Loucy (cell line): ENCODE results near the gene BMS1.

Experiments
- H2AFZ ChIP-seq: fragments of 200-600 bp; sonication (generic); 2 replicates; pipeline ENCODE4 v1.6.0; 2016; ENCODE audit warnings: antibody characterized with exemption, mild to moderate bottlenecking, low read length, moderate library complexity
- H3F3A ChIP-seq: fragments of 200-600 bp; 2 replicates; pipeline ENCODE4 v1.6.0; 2016; ENCODE audit warnings: antibody characterized with exemption, low read depth, mild to moderate bottlenecking
- H3K27me3 ChIP-seq: fragments of 200-600 bp; sonication (generic); 2 replicates; pipeline ENCODE4 v1.6.1; 2014; ENCODE audit warnings: low read length, mild to moderate bottlenecking; ENCODE audit not compliant: insufficient read depth, poor library complexity, severe bottlenecking
- H3K36me3 ChIP-seq: fragments of 200-600 bp; sonication (generic); 2 replicates; pipeline ENCODE4 v1.6.1; 2016; ENCODE audit warnings: low read length; ENCODE audit not compliant: insufficient read depth
- H3K4me1 ChIP-seq: fragments of 200-600 bp; sonication (generic); 2 replicates; pipeline ENCODE4 v1.5.1; 2014; ENCODE audit warnings: low read length, mild to moderate bottlenecking; ENCODE audit not compliant: insufficient read depth, poor library complexity, severe bottlenecking
- H3K4me2 ChIP-seq: fragments of 200-600 bp; sonication (generic); 2 replicates; pipeline ENCODE4 v1.6.0; 2014; ENCODE audit warnings: antibody characterized with exemption, low read length, low read depth, mild to moderate bottlenecking; ENCODE audit not compliant: poor library complexity, severe bottlenecking
- H3K4me3 ChIP-seq: fragments of 200-600 bp; sonication (generic); 2 replicates; pipeline ENCODE4 v1.5.1; 2014; ENCODE audit warnings: low read length, mild to moderate bottlenecking, mixed read lengths; ENCODE audit not compliant: poor library complexity, severe bottlenecking
- H3K79me2 ChIP-seq: fragments of 200-600 bp; sonication (generic); 2 replicates; pipeline ENCODE4 v1.6.1; 2014; ENCODE audit warnings: low read length; ENCODE audit not compliant: insufficient read depth
- H3K9ac ChIP-seq: fragments of 200-600 bp; sonication (generic); 2 replicates; pipeline ENCODE4 v1.6.0; 2014; ENCODE audit warnings: mild to moderate bottlenecking, low read depth, low read length, moderate library complexity; ENCODE audit not compliant: poor library complexity, severe bottlenecking
- H3K9me2 ChIP-seq: fragments of 200-600 bp; sonication (generic); replicated peaks from 2 replicates; pipeline ENCODE4 v1.6.1; 2016; ENCODE audit warnings: low read depth, low read length, mixed read lengths
- H3K9me3 ChIP-seq: fragments of 200-600 bp; sonication (generic); 2 replicates; pipeline ENCODE4 v1.6.1; 2014; ENCODE audit warnings: mild to moderate bottlenecking, antibody characterized with exemption, low read length, low read depth; ENCODE audit not compliant: insufficient read depth
- H4K20me1 ChIP-seq: fragments of 200-600 bp; sonication (generic); 2 replicates; pipeline ENCODE4 v1.6.0; 2014; ENCODE audit warnings: antibody characterized with exemption, low read length, mild to moderate bottlenecking; ENCODE audit not compliant: insufficient read depth, poor library complexity, severe bottlenecking
- CTCF ChIP-seq: fragments of 200-600 bp; sonication (generic); conservative IDR thresholded peaks from 2 replicates; pipeline ENCODE4 v1.5.1; 2014; ENCODE audit warnings: mild to moderate bottlenecking, antibody characterized with exemption, low read length
- EZH2phosphoT487 ChIP-seq: fragments of 200-600 bp; IDR thresholded peaks from 2 replicates; pipeline ENCODE4 v1.6.1; 2018; ENCODE audit warnings: antibody characterized with exemption, mild to moderate bottlenecking, moderate library complexity, borderline replicate concordance

BMS1 gene

GRCh38 chr10:42755556-42756093 lies 27.0 kb upstream of the BMS1 start:
- Histone ChIP-seq H3K36me3 (no peaks in the 10 kb centered on the region), H3K9ac (no peak overlapping the region), H3K4me3 (no peak overlapping the region), H3F3A (no peaks in the 10 kb centered on the region), H2AFZ (no peak overlapping the region), H3K79me2 (no peaks in the 10 kb centered on the region), H3K4me2 (no peak overlapping the region), H3K4me1 (no peaks in the 10 kb centered on the region), H3K9me2 (no peaks in the 10 kb centered on the region), H3K27me3 (no peaks in the 10 kb centered on the region), H4K20me1 (no peaks in the 10 kb centered on the region), H3K9me3 (peaks cover 3% of the 10 kb centered on the region; the same call in 1 of the 2 replicates)
- no peak for TF ChIP-seq EZH2phosphoT487
- no peak for TF ChIP-seq CTCF

- Histone ChIP-seq H3K4me2 (no peak overlapping the region), H3K9me3 (peaks cover 4% of the 10 kb centered on the region; the same call in 1 of the 2 replicates), H3K9ac (no peak overlapping the region), H2AFZ (no peak overlapping the region), H3K27me3 (no peaks in the 10 kb centered on the region), H4K20me1 (no peaks in the 10 kb centered on the region), H3K4me1 (no peaks in the 10 kb centered on the region), H3K79me2 (no peaks in the 10 kb centered on the region), H3K9me2 (no peaks in the 10 kb centered on the region), H3K36me3 (no peaks in the 10 kb centered on the region), H3F3A (no peaks in the 10 kb centered on the region), H3K4me3 (no peak overlapping the region)
- no peak for TF ChIP-seq CTCF
- no peak for TF ChIP-seq EZH2phosphoT487
Observed at GRCh38 chr10:42767906-42768305, 14.7 kb upstream of the BMS1 start.

- no peaks in the 10 kb centered on the region for H3K9me2 ChIP-seq
- no peaks in the 10 kb centered on the region for H3K36me3 ChIP-seq
- no peaks in the 10 kb centered on the region for H3K4me1 ChIP-seq
- H3K79me2 ChIP-seq, result no peaks in the 10 kb centered on the region
- peaks cover 4% of the 10 kb centered on the region; the same call in 1 of the 2 replicates for H3K9me3 ChIP-seq
- no peaks in the 10 kb centered on the region for H3K27me3 ChIP-seq
- H3K4me2 ChIP-seq, result no peak overlapping the region
- no peak for TF ChIP-seq EZH2phosphoT487
- TF ChIP-seq CTCF, result no peak
- H4K20me1 ChIP-seq, result no peaks in the 10 kb centered on the region
- no peak overlapping the region for H3K9ac ChIP-seq
- no peak overlapping the region for H3K4me3 ChIP-seq
- H2AFZ ChIP-seq, result no peak overlapping the region
- H3F3A ChIP-seq, result no peaks in the 10 kb centered on the region
Observed at GRCh38 chr10:42768581-42769152, 13.9 kb upstream of the BMS1 start.
